ENCODE data around the gene LIMA1. TPM values are rescaled to one million over a fixed set of nuclear protein-coding genes. Genes with fewer than 3 reads are reported as not detected.
A peak's percentile ranks its signal among the peaks of the same experiment; 100 is the strongest.
"Not testable (repeated sequence)": the region's sequence is repeated elsewhere in the genome, so short reads cannot be mapped to it uniquely, and the experiment has no call there.

LIMA1 gene
- total RNA-seq, result 188 and 377 TPM in 2 replicates

GRCh38 chr12:50283229-50283923, at the start of gene LIMA1:
LIMA1 (minus strand) TSS chr12:50283520; CDS start chr12:50248751, 34,769 bp downstream.
- peak; percentile 41 for TF ChIP-seq CTCF (IDR thresholded peaks at IDR 0.05; ENCODE audit: insufficient read depth, low read depth, low read length)
- peak; percentile 84 for DNase-seq (ENCODE audit: low read depth)
- H3K4me3 ChIP-seq (ENCODE audit: low read depth, low read length), result peak within 1 kb of the TSS; percentile 92

GRCh38 chr12:50331745-50332144, 48.4 kb upstream of the LIMA1 start:
- no peak for TF ChIP-seq CTCF (IDR thresholded peaks at IDR 0.05; ENCODE audit: insufficient read depth, low read depth, low read length)
- no peak for DNase-seq (ENCODE audit: low read depth)
- H3K4me3 ChIP-seq (ENCODE audit: low read depth, low read length), result no peak overlapping the region

GRCh38 chr12:50328664-50329063, 45.3 kb upstream of the LIMA1 start:
- DNase-seq (ENCODE audit: low read depth); H3K4me3 ChIP-seq (ENCODE audit: low read depth, low read length): not testable (repeated sequence)

- DNase-seq (ENCODE audit: low read depth), result peak; percentile 57
- no peak for TF ChIP-seq CTCF (IDR thresholded peaks at IDR 0.05; ENCODE audit: insufficient read depth, low read depth, low read length)
- no peak overlapping the region for H3K4me3 ChIP-seq (ENCODE audit: low read depth, low read length)
Measured at GRCh38 chr12:50326590-50327284, 43.4 kb upstream of the LIMA1 start.

- no peak for DNase-seq (ENCODE audit: low read depth)
- TF ChIP-seq CTCF (IDR thresholded peaks at IDR 0.05; ENCODE audit: insufficient read depth, low read depth, low read length), result no peak
- no peak overlapping the region for H3K4me3 ChIP-seq (ENCODE audit: low read depth, low read length)
Measured at GRCh38 chr12:50325890-50326391, 42.6 kb upstream of the LIMA1 start.

- DNase-seq (ENCODE audit: low read depth); H3K4me3 ChIP-seq (ENCODE audit: low read depth, low read length): not testable (repeated sequence)
Measured at GRCh38 chr12:50324770-50325169, 41.5 kb upstream of the LIMA1 start.

- not testable (repeated sequence) for H3K4me3 ChIP-seq (ENCODE audit: low read depth, low read length); DNase-seq (ENCODE audit: low read depth)
Measured at GRCh38 chr12:50324077-50324476, 40.8 kb upstream of the LIMA1 start.

- DNase-seq (ENCODE audit: low read depth), result no peak
- no peak for TF ChIP-seq CTCF (IDR thresholded peaks at IDR 0.05; ENCODE audit: insufficient read depth, low read depth, low read length)
- H3K4me3 ChIP-seq (ENCODE audit: low read depth, low read length), result no peak overlapping the region
Measured at GRCh38 chr12:50322206-50322605, 38.9 kb upstream of the LIMA1 start.

Measured in fibroblast of villous mesenchyme (primary cell).